A673 (cell line): ENCODE results near the gene FOXO3.

ENCODE experiments used
- CTCF ChIP-seq: fragments of 300-800, 200-600 bp; sonication (generic); conservative IDR thresholded peaks from 2 replicates; pipeline ENCODE4 v1.5.1; 2017; ENCODE audit warnings: low read depth, mild to moderate bottlenecking, antibody characterized with exemption, low read length, moderate library complexity, mixed read lengths
- EZH2 ChIP-seq: fragments of 200-600 bp; sonication (generic); IDR thresholded peaks from 2 replicates; pipeline ENCODE4 v1.6.1; 2017; ENCODE audit warnings: borderline replicate concordance, low read depth, mild to moderate bottlenecking, mixed read lengths, antibody characterized with exemption, low read length; ENCODE audit not compliant: poor library complexity, severe bottlenecking

- TF ChIP-seq CTCF (no peak), EZH2 (no peak)
Observed at GRCh38 chr6:108707328-108707976, 146.7 kb downstream of the FOXO3 start.
